Muscle layer of duodenum (tissue), 2 donors: ENCODE measurements around the gene POLD4.

ENCODE experiments used
- H3K27ac ChIP-seq: one replicate; pipeline ENCODE4 v1.7.0; 2013; ENCODE audit warnings: mild to moderate bottlenecking, low read length
- H3K27me3 ChIP-seq: one replicate; pipeline ENCODE4 v1.7.0; 2013; ENCODE audit warnings: low read depth, mild to moderate bottlenecking, control low read depth, low read length
- H3K36me3 ChIP-seq, 2 donors: one replicate each; pipeline ENCODE4 v1.7.0; 2013; ENCODE audit warnings: low read length in 2 of 2, control low read depth in 1 of 2, mild to moderate bottlenecking in 1 of 2; ENCODE audit not compliant: insufficient read depth in 2 of 2, control insufficient read depth in 1 of 2
- H3K4me1 ChIP-seq, 2 donors: one replicate each; pipeline ENCODE4 v1.7.0; 2013; ENCODE audit warnings: low read length in 2 of 2, mild to moderate bottlenecking in 2 of 2, control low read depth in 1 of 2, moderate library complexity in 1 of 2; ENCODE audit not compliant: insufficient read depth in 2 of 2, control insufficient read depth in 1 of 2
- H3K4me3 ChIP-seq, 2 donors: one replicate each; pipeline ENCODE4 v1.7.0; 2013; ENCODE audit warnings: low read length in 2 of 2, low read depth in 1 of 2, mild to moderate bottlenecking in 1 of 2
- H3K9me3 ChIP-seq, 2 donors: one replicate each; pipeline ENCODE4 v1.7.0; 2013; ENCODE audit warnings: low read length in 2 of 2, control low read depth in 1 of 2, mild to moderate bottlenecking in 1 of 2; ENCODE audit not compliant: control insufficient read depth in 1 of 2
- donor health status: healthy.

Gene POLD4

DNA sequence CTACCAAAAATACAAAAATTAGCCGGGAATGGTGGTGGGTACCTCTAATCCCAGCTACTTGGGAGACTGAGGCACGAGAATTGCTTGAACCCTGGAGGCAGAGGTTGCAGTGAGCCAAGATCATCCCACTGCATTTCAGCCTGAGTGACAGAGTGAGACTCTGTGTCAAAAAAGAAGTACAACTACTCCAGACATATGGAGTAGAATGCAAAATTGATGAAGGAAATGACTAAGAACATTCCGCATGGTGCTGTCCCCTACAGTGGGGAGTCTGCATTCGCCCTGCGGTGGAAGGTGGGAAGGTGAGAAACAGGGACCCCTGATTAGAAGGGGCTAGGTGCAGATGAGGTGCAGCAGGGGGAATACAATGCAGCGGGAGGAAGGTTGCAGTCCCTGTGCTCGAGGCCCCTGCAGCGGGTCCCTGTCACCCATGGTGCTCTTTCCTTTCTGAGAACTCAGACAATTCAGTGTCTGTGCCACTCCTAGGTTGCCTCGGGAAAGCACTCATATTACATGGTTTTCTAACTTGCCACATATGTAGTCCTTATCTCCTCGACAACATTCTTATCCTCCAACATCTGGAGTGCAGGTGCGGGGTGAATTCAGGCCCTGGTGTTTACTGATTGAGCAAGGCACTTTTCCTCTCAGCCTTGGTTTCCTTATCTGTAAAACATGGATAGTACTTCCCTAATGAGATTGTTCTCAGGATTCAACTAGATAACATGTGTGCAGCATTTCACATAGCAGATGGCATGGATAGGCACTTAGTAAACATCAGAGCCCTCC is 5.2 kb downstream of the POLD4 start:
- Histone ChIP-seq H3K9me3 (no peaks in the 10 kb centered on the region), H3K27ac (no peak overlapping the region), H3K27me3 (no peaks in the 10 kb centered on the region), H3K36me3 (peaks cover 3% of the 10 kb centered on the region in 2 donors), H3K4me1 (peaks cover 10% of the 10 kb centered on the region in 2 donors), H3K4me3 (no peak overlapping the region)

DNA sequence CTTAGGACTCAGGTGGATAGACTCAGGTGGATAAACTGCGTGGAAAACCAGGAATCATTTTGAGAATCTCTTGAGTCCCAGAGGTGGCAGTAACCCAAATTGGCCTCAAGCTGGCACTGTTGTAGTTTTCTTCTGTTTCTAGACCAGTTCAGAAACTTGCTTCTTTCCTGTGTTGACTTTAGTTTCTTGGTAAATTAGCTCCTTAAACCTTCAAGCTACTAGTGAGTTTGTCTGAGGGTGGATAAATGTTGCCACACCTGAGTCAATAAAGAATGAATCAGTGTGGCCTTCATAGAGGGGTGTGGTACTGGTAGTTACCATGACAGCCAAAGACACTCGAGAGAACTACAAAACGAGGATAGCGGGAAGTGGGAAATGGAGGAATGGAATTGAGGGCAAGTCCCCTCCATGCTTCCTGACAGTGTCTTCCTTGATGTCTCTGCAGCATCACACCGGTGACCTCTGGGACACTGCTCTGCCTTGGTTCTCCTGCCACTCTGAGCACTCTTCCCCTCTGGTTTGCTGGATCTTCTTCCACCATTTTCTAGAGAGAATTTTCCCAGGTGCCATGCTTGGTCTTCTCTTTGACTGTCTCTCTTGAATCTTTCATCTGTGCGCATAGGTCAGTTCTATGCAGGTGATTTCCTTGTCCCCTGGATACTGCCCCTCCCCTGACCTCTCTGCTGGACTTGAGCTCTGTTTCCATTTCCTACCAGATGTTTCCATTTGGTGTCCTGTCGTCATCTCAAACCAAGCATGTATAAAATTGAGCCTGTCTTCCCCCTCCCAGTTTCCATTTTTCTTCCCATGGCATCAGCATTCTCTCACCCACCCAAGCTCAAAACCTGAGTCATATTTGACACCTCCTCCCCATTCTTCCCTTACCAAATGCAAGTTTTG is 7.2 kb downstream of the POLD4 start:
- Histone ChIP-seq H3K27ac (peak overlapping the region; percentile 46), H3K36me3 (no peaks in the 10 kb centered on the region), H3K4me1 (peaks cover 0 to 5% of the 10 kb centered on the region in 2 donors), H3K27me3 (no peaks in the 10 kb centered on the region), H3K4me3 (no peak overlapping the region), H3K9me3 (no peaks in the 10 kb centered on the region)

- Histone ChIP-seq H3K4me3 (no peak overlapping the region), H3K36me3 (no peaks in the 10 kb centered on the region), H3K4me1 (peaks cover 0 to 5% of the 10 kb centered on the region in 2 donors), H3K27ac (peak overlapping the region; percentile 46), H3K9me3 (no peaks in the 10 kb centered on the region), H3K27me3 (no peaks in the 10 kb centered on the region)
Observed at GRCh38 chr11:67345247-67345919, 8.0 kb downstream of the POLD4 start.

GRCh38 chr11:67344264-67344663 is 9.1 kb downstream of the POLD4 start:
- Histone ChIP-seq H3K9me3 (no peaks in the 10 kb centered on the region), H3K27me3 (no peaks in the 10 kb centered on the region), H3K4me1 (peaks cover 0 to 5% of the 10 kb centered on the region in 2 donors), H3K4me3 (no peak overlapping the region), H3K27ac (no peak overlapping the region), H3K36me3 (no peaks in the 10 kb centered on the region)

DNA sequence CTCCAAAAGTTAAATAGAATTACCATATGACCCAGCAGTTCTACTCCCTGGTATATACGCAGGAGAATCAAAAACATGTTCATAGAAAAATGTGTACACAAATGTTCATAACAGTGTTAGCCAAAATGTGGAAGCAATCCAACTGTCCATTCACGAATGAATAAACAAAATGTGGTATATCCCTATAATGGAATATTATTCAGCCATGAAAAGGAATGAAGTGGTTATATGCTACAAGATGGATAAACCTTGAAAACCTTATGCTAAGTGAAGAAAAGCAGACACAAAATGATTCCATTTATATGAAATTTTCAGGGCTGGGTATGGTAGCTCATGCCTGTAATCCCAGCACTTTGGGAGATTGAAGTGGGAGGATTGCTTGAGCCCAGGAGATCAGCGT is 16.1 kb downstream of the POLD4 start:
- Histone ChIP-seq H3K4me3 (no peak overlapping the region), H3K4me1 (no peaks in the 10 kb centered on the region), H3K36me3 (no peaks in the 10 kb centered on the region), H3K9me3 (no peaks in the 10 kb centered on the region), H3K27ac (no peak overlapping the region), H3K27me3 (no peaks in the 10 kb centered on the region)

DNA sequence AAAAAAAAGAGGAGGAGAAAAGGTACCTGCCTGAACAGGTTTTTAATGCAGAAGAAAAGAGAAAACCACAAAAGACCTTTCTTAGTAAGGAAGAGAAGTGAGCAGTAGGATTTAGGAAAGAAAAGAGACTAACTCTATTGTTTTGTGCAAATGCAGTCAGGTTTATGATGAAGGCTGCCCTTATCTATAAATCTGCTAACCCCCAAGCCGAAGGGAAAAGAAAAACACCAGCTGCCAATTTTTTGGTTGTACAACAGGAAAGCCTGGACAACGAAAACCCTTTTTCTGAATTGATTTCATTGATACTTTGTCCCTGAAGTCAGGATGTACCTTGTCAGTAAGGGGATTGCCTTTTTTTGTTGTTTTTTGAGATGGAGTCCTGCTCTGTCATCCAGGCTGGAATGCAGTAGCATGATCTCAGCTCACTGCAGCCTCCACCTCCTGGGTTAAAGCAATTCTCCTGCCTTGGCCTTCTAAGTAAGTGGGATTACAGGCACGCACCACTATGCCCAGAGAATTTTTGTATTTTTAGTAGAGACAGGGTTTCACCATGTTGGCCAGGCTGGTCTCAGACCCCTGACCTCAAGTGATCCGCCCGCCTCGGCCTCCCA is 21.2 kb downstream of the POLD4 start:
- Histone ChIP-seq H3K36me3 (no peaks in the 10 kb centered on the region), H3K9me3 (no peaks in the 10 kb centered on the region), H3K4me3 (no peak overlapping the region), H3K4me1 (no peaks in the 10 kb centered on the region), H3K27ac (no peak overlapping the region), H3K27me3 (no peaks in the 10 kb centered on the region)

- H3K9me3 ChIP-seq, result no peaks in the 10 kb centered on the region
Observed at GRCh38 chr11:67323526-67323925, 29.8 kb downstream of the POLD4 start.

DNA sequence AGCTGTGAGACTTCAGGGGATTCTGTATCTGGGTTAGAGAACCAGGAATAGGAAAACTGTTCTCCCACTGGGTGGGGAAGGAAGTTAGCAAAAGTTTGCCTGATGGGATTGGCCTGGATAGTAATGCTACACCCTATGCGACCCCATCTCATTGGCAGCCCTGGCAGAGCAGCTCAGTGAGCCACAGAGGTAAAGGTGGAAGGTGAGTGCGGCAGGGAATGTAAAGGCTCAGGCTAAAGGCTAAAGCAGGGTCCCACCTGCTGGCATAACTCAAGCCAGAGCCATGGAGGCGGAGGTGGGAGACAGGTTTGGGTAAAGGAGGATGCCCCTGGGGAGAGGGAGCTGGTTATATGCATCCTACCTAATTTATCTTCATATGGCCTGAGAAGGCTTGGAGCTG is 31.3 kb downstream of the POLD4 start:
- Histone ChIP-seq H3K4me3 (no peak overlapping the region), H3K9me3 (no peaks in the 10 kb centered on the region), H3K36me3 (no peaks in the 10 kb centered on the region), H3K27ac (no peak overlapping the region), H3K4me1 (peaks cover 0 to 21% of the 10 kb centered on the region in 2 donors), H3K27me3 (no peaks in the 10 kb centered on the region)

More at GRCh38 chr11:67323526-67323925, 29.8 kb downstream of the POLD4 start:
- Histone ChIP-seq H3K4me1 (peaks cover 0 to 13% of the 10 kb centered on the region in 2 donors), H3K4me3 (no peak overlapping the region), H3K27ac (no peak overlapping the region), H3K27me3 (no peaks in the 10 kb centered on the region), H3K36me3 (no peaks in the 10 kb centered on the region)

DNA sequence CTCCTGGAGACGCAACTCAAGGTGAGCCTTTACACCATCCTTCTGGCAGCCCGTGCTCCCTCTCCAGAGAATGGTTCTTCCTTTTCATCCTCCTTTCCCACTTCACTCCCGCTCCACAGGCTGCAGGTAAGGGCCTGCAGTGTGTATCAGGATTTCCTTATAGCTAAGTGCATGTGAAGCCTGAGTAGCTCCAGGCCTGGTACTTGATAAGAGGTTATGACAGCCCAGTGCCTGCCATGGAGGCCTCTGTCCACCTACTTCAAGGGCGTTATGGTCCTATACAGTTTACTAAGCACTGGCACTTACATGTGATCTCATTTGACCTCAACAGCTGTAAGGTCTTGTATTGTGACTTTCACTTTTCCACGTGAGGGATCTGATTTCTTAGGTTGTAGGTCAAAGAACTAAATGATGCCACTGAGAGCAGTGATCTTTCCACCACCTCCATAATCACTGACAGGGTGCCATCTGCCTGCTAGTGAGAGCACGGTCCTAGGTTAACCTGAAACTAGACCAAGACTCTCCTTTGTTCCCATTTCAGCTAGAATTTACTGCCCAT is 32.0 kb downstream of the POLD4 start:
- H3K36me3 ChIP-seq, result no peaks in the 10 kb centered on the region
- H3K27me3 ChIP-seq, result no peaks in the 10 kb centered on the region
- no peak overlapping the region for H3K27ac ChIP-seq
- peaks cover 0 to 21% of the 10 kb centered on the region in 2 donors for H3K4me1 ChIP-seq
- H3K9me3 ChIP-seq, result no peaks in the 10 kb centered on the region
- H3K4me3 ChIP-seq, result no peak overlapping the region

- no peaks in the 10 kb centered on the region for H3K27me3 ChIP-seq
- peaks cover 0 to 21% of the 10 kb centered on the region in 2 donors for H3K4me1 ChIP-seq
- H3K36me3 ChIP-seq, result no peaks in the 10 kb centered on the region
- no peak overlapping the region for H3K4me3 ChIP-seq
- no peaks in the 10 kb centered on the region for H3K9me3 ChIP-seq
- H3K27ac ChIP-seq, result no peak overlapping the region
Observed at GRCh38 chr11:67320691-67321090, 32.7 kb downstream of the POLD4 start.
